ENCODE data around the gene HS3ST1.
"Not testable (repeated sequence)": the region's sequence is repeated elsewhere in the genome, so short reads cannot be mapped to it uniquely, and the experiment has no call there.

HS3ST1 gene

GRCh38 chr4:11397819-11398610 is 30.7 kb downstream of the HS3ST1 start:
- no peak for DNase-seq

- no peak for DNase-seq
Measured at GRCh38 chr4:11397146-11397545, 31.5 kb downstream of the HS3ST1 start.

- no peak for DNase-seq
Measured at GRCh38 chr4:11393551-11393950, 35.1 kb downstream of the HS3ST1 start.

DNA sequence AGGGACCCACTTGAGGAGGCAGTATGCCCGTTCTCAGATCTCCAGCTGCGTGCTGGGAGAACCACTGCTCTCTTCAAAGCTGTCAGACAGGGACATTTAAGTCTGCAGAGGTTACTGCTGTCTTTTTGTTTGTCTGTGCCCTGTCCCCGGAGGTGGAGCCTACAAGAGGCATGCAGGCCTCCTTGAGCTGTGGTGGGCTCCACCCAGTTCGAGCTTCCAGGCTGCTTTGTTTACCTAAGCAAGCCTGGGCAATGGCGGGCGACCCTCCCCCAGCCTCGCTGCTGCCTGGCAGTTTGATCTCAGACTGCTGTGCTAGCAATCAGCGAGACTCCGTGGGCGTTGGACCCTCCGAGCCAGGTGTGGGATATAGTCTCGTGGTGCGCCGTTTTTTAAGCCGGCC is 44.6 kb downstream of the HS3ST1 start:
- DNase-seq, result not testable (repeated sequence)

DNA sequence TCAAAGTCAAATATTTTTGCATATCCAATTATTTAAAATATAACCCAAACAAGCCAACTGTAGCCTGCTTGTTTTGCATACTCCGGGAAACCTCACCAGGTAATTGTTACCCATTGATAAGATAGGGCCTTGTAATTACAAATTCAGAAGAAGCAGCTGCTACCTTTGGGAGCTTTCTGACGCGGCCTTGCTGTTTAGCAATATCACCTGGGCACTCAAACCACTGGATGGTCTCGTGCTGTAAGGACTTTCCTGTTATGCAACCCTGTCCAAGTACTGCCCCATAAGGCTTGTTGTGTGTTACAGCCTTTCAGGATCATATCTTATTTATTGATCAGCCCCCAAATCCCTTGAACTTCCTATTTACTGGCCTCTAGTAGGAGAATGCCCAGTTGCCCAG is 52.1 kb downstream of the HS3ST1 start:
- no peak for DNase-seq

GRCh38 chr4:11376146-11376545 is 52.5 kb downstream of the HS3ST1 start:
- DNase-seq, result no peak

GRCh38 chr4:11368701-11369115 is 60.0 kb downstream of the HS3ST1 start:
- no peak for DNase-seq

- no peak for DNase-seq
Measured at GRCh38 chr4:11367371-11367770, 61.3 kb downstream of the HS3ST1 start.

DNA sequence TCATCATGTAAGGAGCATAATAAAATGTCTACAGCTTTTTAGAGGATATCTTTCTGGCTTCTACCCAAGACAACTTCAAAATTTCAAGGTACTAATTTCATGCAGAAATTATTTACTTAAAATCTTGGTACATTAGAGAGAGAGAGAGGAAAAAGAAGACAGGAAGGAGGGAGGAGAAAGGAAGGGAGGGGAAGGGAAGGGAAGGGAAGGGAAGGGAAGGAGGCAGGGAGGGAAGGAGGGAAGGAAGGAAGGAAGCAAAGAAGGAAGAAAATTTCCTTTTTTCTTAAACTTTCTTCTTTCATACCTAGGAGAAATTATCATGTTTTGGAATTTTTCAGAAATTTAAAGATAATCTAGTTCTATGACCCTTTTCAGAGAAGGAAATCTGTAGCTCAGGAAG is 61.8 kb downstream of the HS3ST1 start:
- DNase-seq, result no peak

GRCh38 chr4:11365039-11365438 is 63.7 kb downstream of the HS3ST1 start:
- no peak for DNase-seq

GRCh38 chr4:11359591-11359990 is 69.1 kb downstream of the HS3ST1 start:
- no peak for DNase-seq

- no peak for DNase-seq
Measured at GRCh38 chr4:11355226-11355625, 73.5 kb downstream of the HS3ST1 start.

DNA sequence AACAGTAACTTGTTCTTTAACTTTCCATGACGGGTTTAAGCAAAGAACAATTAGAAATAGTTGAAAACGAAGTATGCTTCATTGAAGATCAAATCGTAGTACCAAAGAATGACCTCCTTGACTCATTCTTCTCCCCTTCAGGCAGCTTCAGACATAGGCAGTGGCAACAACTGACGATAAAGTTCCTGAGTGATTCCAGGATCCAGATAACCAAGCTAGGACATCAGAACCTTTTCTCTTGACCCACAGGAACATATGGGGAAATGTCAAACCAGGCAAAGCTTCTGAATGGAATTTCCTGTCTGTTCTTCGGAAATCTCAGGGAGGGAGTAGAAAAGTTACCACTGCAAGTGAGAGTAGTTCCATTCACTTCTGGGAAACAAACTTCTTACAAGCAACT is 74.2 kb downstream of the HS3ST1 start:
- DNase-seq, result no peak

GRCh38 chr4:11348449-11349088 is 80.1 kb downstream of the HS3ST1 start:
- no peak for DNase-seq

GRCh38 chr4:11344916-11345315 is 83.8 kb downstream of the HS3ST1 start:
- no peak for DNase-seq

- no peak for DNase-seq
Measured at GRCh38 chr4:11343536-11343935, 85.2 kb downstream of the HS3ST1 start.
